SK-N-SH (cell line): ENCODE results near the gene ATXN2. TPM values are rescaled to one million over a fixed set of nuclear protein-coding genes. Genes with fewer than 3 reads are reported as not detected.

Experiments
- CTCF ChIA-PET: fragments of 300-600, 350-600 bp; formaldehyde crosslinking; extraction: SDS; loops from one replicate; lab custom pipeline; 2021; lab: Yijun Ruan, JAX
- POLR2A ChIA-PET: fragments of 350-600 bp; sonication (Branson Sonifier 250); formaldehyde crosslinking; extraction: SDS; loops from one replicate; lab custom pipeline; 2020; ENCODE audit warnings: antibody characterized with exemption, inconsistent platforms; lab: Yijun Ruan, JAX
- DNase-seq: peaks from one replicate; pipeline ENCODE4 v3.0.0; 2012
- H2AFZ ChIP-seq: fragments of 200-600 bp; sonication (generic); 2 replicates; pipeline ENCODE4 v1.8.1; 2016; ENCODE audit warnings: antibody characterized with exemption, mild to moderate bottlenecking, low read depth
- H3F3A ChIP-seq: fragments of 200-600 bp; sonication (generic); replicated peaks from 2 replicates; pipeline ENCODE3; 2016; ENCODE audit warnings: antibody characterized with exemption, mild to moderate bottlenecking; ENCODE audit not compliant: insufficient read depth
- H3K27ac ChIP-seq, 2 experiments: fragments of 200-500 bp in 1 of 2; fragments of 200-600 bp in 1 of 2; sonication (Bioruptor generic) in 1 of 2; sonication (generic), shearing (Covaris generic) in 1 of 2; 2 replicates each; pipeline versions ENCODE4 v1.5.1 to v1.6.1; 2014 to 2016; ENCODE audit warnings: low read depth in 2 of 2, inconsistent platforms in 1 of 2, low read length in 1 of 2, mild to moderate bottlenecking in 1 of 2, mixed read lengths in 1 of 2
- H3K27me3 ChIP-seq: fragments of 200-600 bp; sonication (generic), shearing (Covaris generic); 2 replicates; pipeline ENCODE4 v1.6.1; 2016; ENCODE audit warnings: mixed run types; ENCODE audit not compliant: insufficient read depth
- H3K36me3 ChIP-seq, 2 experiments: fragments of 200-500 bp in 1 of 2; fragments of 200-600 bp in 1 of 2; sonication (Bioruptor generic) in 1 of 2; sonication (generic) in 1 of 2; replicated peaks in 1 of 2; 2 replicates each; pipeline versions ENCODE3 to v1.5.1; 2014 to 2016; ENCODE audit warnings: low read length in 1 of 2, mild to moderate bottlenecking in 1 of 2; ENCODE audit not compliant: insufficient read depth in 2 of 2, control insufficient read depth in 1 of 2
- H3K4me1 ChIP-seq, 2 experiments: fragments of 200-500 bp in 1 of 2; fragments of 200-600 bp in 1 of 2; sonication (Bioruptor generic) in 1 of 2; sonication (generic), shearing (Covaris generic) in 1 of 2; 2 replicates each; pipeline versions ENCODE4 v1.5.1 to v1.6.1; 2014 to 2016; ENCODE audit warnings: low read depth in 1 of 2, low read length in 1 of 2, mixed run types in 1 of 2; ENCODE audit not compliant: insufficient read depth in 2 of 2, control insufficient read depth in 1 of 2
- H3K4me2 ChIP-seq: fragments of 200-600 bp; sonication (generic), shearing (Covaris generic); 2 replicates; pipeline ENCODE4 v1.6.1; 2017; ENCODE audit warnings: mixed run types
- H3K4me3 ChIP-seq, 2 experiments: fragments of 200-500 bp in 1 of 2; fragments of 200-600 bp in 1 of 2; sonication (Bioruptor generic) in 1 of 2; sonication (generic), shearing (Covaris generic) in 1 of 2; 2 replicates each; pipeline versions ENCODE4 v1.5.1 to v1.8.1; 2014 to 2016; ENCODE audit warnings: low read depth in 2 of 2, inconsistent platforms in 1 of 2, low read length in 1 of 2, mild to moderate bottlenecking in 1 of 2, mixed read lengths in 1 of 2, moderate library complexity in 1 of 2
- H3K79me2 ChIP-seq: fragments of 200-600 bp; sonication (generic); 2 replicates; pipeline ENCODE4 v1.8.1; 2017; ENCODE audit warnings: mild to moderate bottlenecking; ENCODE audit not compliant: insufficient read depth
- H3K9ac ChIP-seq: fragments of 200-600 bp; sonication (generic); 2 replicates; pipeline ENCODE4 v1.6.1; 2017; ENCODE audit warnings: mixed run types
- H3K9me2 ChIP-seq: fragments of 200-600 bp; sonication (generic); 2 replicates; pipeline ENCODE4 v1.6.1; 2017; ENCODE audit warnings: mixed run types
- H3K9me3 ChIP-seq: fragments of 200-600 bp; sonication (generic); 2 replicates; pipeline ENCODE4 v1.6.1; 2017; ENCODE audit warnings: mixed run types, mild to moderate bottlenecking, moderate library complexity
- H4K20me1 ChIP-seq: fragments of 200-600 bp; sonication (generic); 2 replicates; pipeline ENCODE4 v1.6.1; 2017; ENCODE audit warnings: mild to moderate bottlenecking, mixed run types; ENCODE audit not compliant: insufficient read depth
- CHD2 ChIP-seq: fragments of 150-350 bp; IDR thresholded peaks from 2 replicates; pipeline ENCODE4 v1.6.1; 2018; ENCODE audit warnings: low read length; ENCODE audit not compliant: partially characterized antibody
- EZH2phosphoT487 ChIP-seq: fragments of 200-600 bp; sonication (generic); IDR thresholded peaks from 2 replicates; pipeline ENCODE4 v1.6.1; 2017; ENCODE audit warnings: low read depth, mixed run types, mild to moderate bottlenecking, antibody characterized with exemption, moderate library complexity, borderline replicate concordance
- FOXJ3 ChIP-seq: sonication (generic); formaldehyde crosslinking; IDR thresholded peaks from 2 replicates; pipeline ENCODE4 v1.5.1; 2020; ENCODE audit warnings: mild to moderate bottlenecking, missing genetic modification reagents
- FOXM1 ChIP-seq: IDR thresholded peaks from 2 replicates; pipeline ENCODE4 v1.4.0; 2012; ENCODE audit warnings: low read depth, mild to moderate bottlenecking
- GABPA ChIP-seq: IDR thresholded peaks from 2 replicates; pipeline ENCODE4 v1.4.0; 2012; ENCODE audit warnings: low read depth, mild to moderate bottlenecking
- IRF3 ChIP-seq: fragments of 150-350 bp; IDR thresholded peaks from 2 replicates; pipeline ENCODE4 v1.6.1; 2016; ENCODE audit warnings: mild to moderate bottlenecking, low read depth, low read length
- MXI1 ChIP-seq: IDR thresholded peaks from 2 replicates; pipeline ENCODE4 v1.6.1; 2012; ENCODE audit warnings: mild to moderate bottlenecking, low read depth, low read length, improper control_type of control experiment
- NFIC ChIP-seq: IDR thresholded peaks from 2 replicates; pipeline ENCODE4 v1.4.0; 2012; ENCODE audit warnings: borderline replicate concordance
- NRF1 ChIP-seq: IDR thresholded peaks from 2 replicates; pipeline ENCODE4 v1.6.1; 2012; ENCODE audit warnings: low read depth, mild to moderate bottlenecking, low read length
- RAD21 ChIP-seq: IDR thresholded peaks from 2 replicates; pipeline ENCODE4 v1.6.1; 2012; ENCODE audit warnings: mild to moderate bottlenecking, low read length
- RFX5 ChIP-seq: IDR thresholded peaks from 2 replicates; pipeline ENCODE4 v1.6.1; 2012; ENCODE audit warnings: mild to moderate bottlenecking, improper control_type of control experiment, low read length
- SIN3A ChIP-seq: IDR thresholded peaks from 2 replicates; pipeline ENCODE4 v1.6.1; 2012; ENCODE audit warnings: low read depth, mild to moderate bottlenecking, low read length, moderate library complexity, borderline replicate concordance
- TAF1 ChIP-seq: IDR thresholded peaks from 2 replicates; pipeline ENCODE4 v1.6.1; 2012; ENCODE audit warnings: low read depth, mild to moderate bottlenecking, low read length, moderate library complexity, borderline replicate concordance
- TCF12 ChIP-seq: IDR thresholded peaks from 2 replicates; pipeline ENCODE4 v1.4.0; 2012
- USF1 ChIP-seq: IDR thresholded peaks from 2 replicates; pipeline ENCODE4 v1.4.0; 2012; ENCODE audit warnings: low read depth, borderline replicate concordance
- YY1 ChIP-seq: IDR thresholded peaks from 2 replicates; pipeline ENCODE4 v1.4.0; 2012; ENCODE audit warnings: low read depth, mild to moderate bottlenecking
- ZBTB33 ChIP-seq: IDR thresholded peaks from 2 replicates; pipeline ENCODE4 v1.4.0; 2012; ENCODE audit warnings: low read depth, borderline replicate concordance
- WGBS: methylation state at CpG from one replicate; pipeline ENCODE4 v1.1.6; 2017; ENCODE audit warnings: low lambda C conversion rate; 5-methylcytosine and 5-hydroxymethylcytosine counted together
- polyA plus RNA-seq, 3 experiments: library from polyadenylated mRNA; depleted of rRNA; stranded (reverse); fragments of >200 nt; gene quantifications; 2 replicates each; pipeline ENCODE4 v1.2.3, GENCODE V29; 2012

ATXN2 gene
- polyA plus RNA-seq, 1 of the 3 experiments (the other 2 are of a cell fraction): 35.7 TPM

- H3K4me1 ChIP-seq: peaks cover 38 to 44% of the 10 kb centered on the region in 2 experiments; a peak in 3 of 4 replicates
- H3K27ac ChIP-seq: no peak overlapping the region
- no peaks in the 10 kb centered on the region for H3K27me3 ChIP-seq
- no peaks in the 10 kb centered on the region for H3K9me3 ChIP-seq
- no peak for DNase-seq
- 99% methylated on average over 7 of the region's 7 CpGs for WGBS
- ChIA-PET CTCF (interaction anchor here (1.1 to 28.3 kb wide), 4 partner anchors 9 to 40 kb away, joined by 3 to 618 read pairs (median 18); partner anchors contain the start of gene SH2B3), POLR2A (interaction anchor here (0.6 kb wide), 1 partner anchor 17 kb away, joined by 5 read pairs; no protein-coding TSS in a partner anchor)
- no peak overlapping the region for H3K4me2 ChIP-seq
- H3K9me2 ChIP-seq: no peaks in the 10 kb centered on the region
- H2AFZ ChIP-seq: no peak overlapping the region
- H3F3A ChIP-seq: peaks cover 51% of the 10 kb centered on the region
- peaks cover 97% of the 10 kb centered on the region for H3K79me2 ChIP-seq
- H3K36me3 ChIP-seq: peaks cover 10 to 27% of the 10 kb centered on the region in 2 experiments
- peaks cover 100% of the 10 kb centered on the region for H4K20me1 ChIP-seq
- H3K4me3 ChIP-seq: no peak overlapping the region
- H3K9ac ChIP-seq: no peak overlapping the region
- TF ChIP-seq NFIC: no peak
- no peak for TF ChIP-seq FOXJ3 (CRISPR knock-in tag)
- no peak for TF ChIP-seq SIN3A
- TF ChIP-seq USF1: no peak
- no peak for TF ChIP-seq CHD2
- TF ChIP-seq IRF3: no peak
- TF ChIP-seq GABPA: no peak
- no peak for TF ChIP-seq RAD21
- no peak for TF ChIP-seq RFX5
- no peak for TF ChIP-seq TAF1
- no peak for TF ChIP-seq ZBTB33
- no peak for TF ChIP-seq TCF12
- TF ChIP-seq FOXM1: no peak
- no peak for TF ChIP-seq EZH2phosphoT487
- TF ChIP-seq YY1: no peak
- TF ChIP-seq MXI1: no peak
- TF ChIP-seq NRF1: no peak
Measured at GRCh38 chr12:111441107-111441928, 157.8 kb downstream of the ATXN2 start.
